K562 (cell line): ENCODE measurements around the gene ZKSCAN1. TPM values are rescaled to one million over a fixed set of nuclear protein-coding genes. Genes with fewer than 3 reads are reported as not detected.
A peak's percentile ranks its signal among the peaks of the same experiment; 100 is the strongest.

Experiments used
- ARHGAP35 ChIP-seq: fragments of 450-650 bp; IDR thresholded peaks from 2 replicates; pipeline ENCODE4 v1.6.1; 2018; ENCODE audit not compliant: partially characterized antibody
- BDP1 ChIP-seq: IDR thresholded peaks from 3 replicates; pipeline ENCODE4 v1.6.1; 2011; ENCODE audit not compliant: insufficient read length, insufficient read depth
- ELF1 ChIP-seq: fragments of 200-800 bp; sonication (Bioruptor generic); IDR thresholded peaks from 2 replicates; pipeline ENCODE4 v1.6.1; 2016; ENCODE audit warnings: missing genetic modification characterization, missing compliant biosample characterization
- EP400 ChIP-seq: fragments of 450-650 bp; IDR thresholded peaks from 2 replicates; pipeline ENCODE4 v1.6.1; 2017; ENCODE audit warnings: antibody characterized with exemption, mild to moderate bottlenecking, moderate library complexity
- HDAC6 ChIP-seq: IDR thresholded peaks from 2 replicates; pipeline ENCODE4 v1.6.1; 2012; ENCODE audit warnings: low read depth, mild to moderate bottlenecking, control low read depth, inconsistent platforms, low read length, moderate library complexity
- KDM1A ChIP-seq, 2 experiments: fragments of 450-650 bp; IDR thresholded peaks; 2 replicates each; pipeline ENCODE4 v1.6.1; 2016; ENCODE audit warnings: mild to moderate bottlenecking in 2 of 2
- NFE2L1 ChIP-seq: fragments of 450-650 bp; IDR thresholded peaks from 2 replicates; pipeline ENCODE4 v1.6.1; 2016; ENCODE audit warnings: missing genetic modification characterization, low read depth, mild to moderate bottlenecking, missing compliant biosample characterization, moderate library complexity, borderline replicate concordance
- POU5F1 ChIP-seq: fragments of 150-350 bp; IDR thresholded peaks from 2 replicates; pipeline ENCODE4 v1.6.1; 2014; ENCODE audit warnings: borderline replicate concordance, low read length, low read depth, mild to moderate bottlenecking; ENCODE audit not compliant: partially characterized antibody
- RERE ChIP-seq: sonication (generic); formaldehyde crosslinking; IDR thresholded peaks from 2 replicates; pipeline ENCODE4 v1.8.0; 2023; ENCODE audit warnings: missing genetic modification reagents, mild to moderate bottlenecking, borderline replicate concordance
- ZNF57 ChIP-seq: fragments of 450-650 bp; formaldehyde crosslinking; IDR thresholded peaks from 2 replicates; pipeline ENCODE4 v1.4.0; 2020; ENCODE audit warnings: mild to moderate bottlenecking, moderate library complexity
- ZNF592 ChIP-seq: fragments of 450-650 bp; IDR thresholded peaks from 2 replicates; pipeline ENCODE4 v1.6.1; 2017; ENCODE audit warnings: antibody characterized with exemption, mild to moderate bottlenecking
- polyA plus RNA-seq, 8 experiments: library from polyadenylated mRNA; depleted of rRNA in 4 of 8; stranded (reverse) in 5 of 8; unstranded in 3 of 8; fragments of >200 nt; fragmentation: Nextera tagmentation in 2 of 8; fragmentation: Illumina TruSeq in 1 of 8; extraction: Ambion mirVana in 2 of 8; extraction: Trizol in 1 of 8; gene quantifications; 2 replicates each; pipeline versions ENCODE4 v1.2.1 to v1.2.3, GENCODE V29; 2011 to 2014; ENCODE audit warnings: inconsistent platforms in 1 of 8, missing spikeins in 1 of 8
- total RNA-seq, 7 experiments: library from RNA; depleted of rRNA in 6 of 7; stranded (reverse); fragments of >200 nt in 6 of 7; fragmentation: Illumina TruSeq in 2 of 7; extraction: Trizol in 2 of 7; gene quantifications; 2 replicates each; pipeline versions ENCODE4 v1.2.1 to v1.2.3, GENCODE V29; 2011 to 2021; ENCODE audit warnings: low replicate concordance in 1 of 7
- TF ChIP-seq, protein P1 (sequence below): sonication (generic); formaldehyde crosslinking; IDR thresholded peaks from 2 replicates; pipeline ENCODE4 v1.8.0; 2022; ENCODE audit warnings: missing genetic modification reagents, mild to moderate bottlenecking, borderline replicate concordance
- TF ChIP-seq, protein P2 (sequence below): sonication (generic); formaldehyde crosslinking; IDR thresholded peaks from 2 replicates; pipeline ENCODE4 v1.8.0; 2022; ENCODE audit warnings: missing genetic modification reagents, mild to moderate bottlenecking, borderline replicate concordance

ZKSCAN1 gene
- total and polyA plus RNA-seq, 9 of the 15 experiments (the other 6 are each of a cell fraction or from before 2014, with no cell fraction given) = 5.3 to 43.0 (median 23.2) TPM

- TF ChIP-seq, protein P1, sequence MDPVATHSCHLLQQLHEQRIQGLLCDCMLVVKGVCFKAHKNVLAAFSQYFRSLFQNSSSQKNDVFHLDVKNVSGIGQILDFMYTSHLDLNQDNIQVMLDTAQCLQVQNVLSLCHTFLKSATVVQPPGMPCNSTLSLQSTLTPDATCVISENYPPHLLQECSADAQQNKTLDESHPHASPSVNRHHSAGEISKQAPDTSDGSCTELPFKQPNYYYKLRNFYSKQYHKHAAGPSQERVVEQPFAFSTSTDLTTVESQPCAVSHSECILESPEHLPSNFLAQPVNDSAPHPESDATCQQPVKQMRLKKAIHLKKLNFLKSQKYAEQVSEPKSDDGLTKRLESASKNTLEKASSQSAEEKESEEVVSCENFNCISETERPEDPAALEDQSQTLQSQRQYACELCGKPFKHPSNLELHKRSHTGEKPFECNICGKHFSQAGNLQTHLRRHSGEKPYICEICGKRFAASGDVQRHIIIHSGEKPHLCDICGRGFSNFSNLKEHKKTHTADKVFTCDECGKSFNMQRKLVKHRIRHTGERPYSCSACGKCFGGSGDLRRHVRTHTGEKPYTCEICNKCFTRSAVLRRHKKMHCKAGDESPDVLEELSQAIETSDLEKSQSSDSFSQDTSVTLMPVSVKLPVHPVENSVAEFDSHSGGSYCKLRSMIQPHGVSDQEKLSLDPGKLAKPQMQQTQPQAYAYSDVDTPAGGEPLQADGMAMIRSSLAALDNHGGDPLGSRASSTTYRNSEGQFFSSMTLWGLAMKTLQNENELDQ = no peak
- TF ChIP-seq HDAC6 (no peak), ELF1 (tag) (peak; percentile 71), KDM1A (IDR thresholded peaks at IDR 0.05) (no peak), EP400 (peak; percentile 100), BDP1 (no peak), RERE (CRISPR knock-in tag) (0 out of 2 replicates have a peak, but pooled peaks have one; percentile 40), ZNF592 (peak; percentile 78), NFE2L1 (tag) (no peak), ARHGAP35 (no peak), POU5F1 (peak; percentile 14), ZNF57 (CRISPR knock-in tag) (no peak)
- TF ChIP-seq, protein P2, sequence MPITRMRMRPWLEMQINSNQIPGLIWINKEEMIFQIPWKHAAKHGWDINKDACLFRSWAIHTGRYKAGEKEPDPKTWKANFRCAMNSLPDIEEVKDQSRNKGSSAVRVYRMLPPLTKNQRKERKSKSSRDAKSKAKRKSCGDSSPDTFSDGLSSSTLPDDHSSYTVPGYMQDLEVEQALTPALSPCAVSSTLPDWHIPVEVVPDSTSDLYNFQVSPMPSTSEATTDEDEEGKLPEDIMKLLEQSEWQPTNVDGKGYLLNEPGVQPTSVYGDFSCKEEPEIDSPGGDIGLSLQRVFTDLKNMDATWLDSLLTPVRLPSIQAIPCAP (CRISPR knock-in tag) = no peak
Observed at GRCh38 chr7:100081535-100082102, 66.2 kb downstream of the ZKSCAN1 start, which contains the start of gene ZNF3 (continued).
